Spleen (tissue), 11 donors: ENCODE measurements around the gene BLZF1. TPM values are rescaled to one million over a fixed set of nuclear protein-coding genes. Genes with fewer than 3 reads are reported as not detected.

Source experiments
- DNase-seq: peaks from one replicate; pipeline ENCODE4 v3.0.0-alpha.2; 2020
- H3K27ac ChIP-seq, 8 donors: fragments of 200-600 bp; sonication (generic) in 7 of 8; 1 replicate in 4 of 8; 2 replicates in 4 of 8; pipeline versions ENCODE4 v1.5.0 to v1.8.0; 2016 to 2021; ENCODE audit warnings: inconsistent platforms in 4 of 8, mild to moderate bottlenecking in 4 of 8, moderate library complexity in 1 of 8
- H3K27me3 ChIP-seq, 7 donors: fragments of 200-600 bp; sonication (generic) in 6 of 7; replicated peaks in 1 of 7; 1 replicate in 4 of 7; 2 replicates in 3 of 7; pipeline versions ENCODE4 v1.5.0 to v1.8.0; 2016 to 2021; ENCODE audit warnings: inconsistent platforms in 3 of 7, mild to moderate bottlenecking in 1 of 7
- H3K36me3 ChIP-seq, 6 donors: fragments of 200-600 bp; sonication (generic) in 5 of 6; 1 replicate in 4 of 6; 2 replicates in 2 of 6; pipeline versions ENCODE4 v1.5.0 to v1.8.0; 2016 to 2021; ENCODE audit warnings: inconsistent platforms in 2 of 6
- H3K4me1 ChIP-seq, 6 donors: fragments of 200-600 bp; sonication (generic) in 5 of 6; 1 replicate in 3 of 6; 2 replicates in 3 of 6; pipeline versions ENCODE4 v1.5.0 to v1.8.0; 2016 to 2021; ENCODE audit warnings: inconsistent platforms in 3 of 6
- H3K4me3 ChIP-seq, 8 donors: fragments of 200-600 bp; sonication (generic) in 7 of 8; 1 replicate in 4 of 8; 2 replicates in 4 of 8; pipeline versions ENCODE4 v1.5.0 to v1.8.0; 2016 to 2021; ENCODE audit warnings: inconsistent platforms in 4 of 8, mild to moderate bottlenecking in 4 of 8, moderate library complexity in 2 of 8
- H3K9me3 ChIP-seq, 8 donors: fragments of 200-600 bp; sonication (generic) in 7 of 8; 1 replicate in 4 of 8; 2 replicates in 4 of 8; pipeline versions ENCODE4 v1.5.0 to v1.8.0; 2016 to 2021; ENCODE audit warnings: inconsistent platforms in 4 of 8
- POLR2A ChIP-seq, 3 donors: fragments of 450-650 bp; IDR thresholded peaks; one replicate each; pipeline ENCODE4 v1.5.1; 2017; ENCODE audit warnings: antibody characterized with exemption in 3 of 3, mild to moderate bottlenecking in 1 of 3
- POLR2AphosphoS5 ChIP-seq, 3 donors: sonication (generic); formaldehyde crosslinking; IDR thresholded peaks; one replicate each; pipeline ENCODE4 v1.5.1; 2017; ENCODE audit warnings: antibody characterized with exemption in 3 of 3
- WGBS, 5 donors: extraction: QIAGEN DNeasy Blood & Tissue Kit in 3 of 5; methylation state at CpG; one replicate each; pipeline versions ENCODE4 v1.1.5 to v1.1.7; 2013 to 2018; 5-methylcytosine and 5-hydroxymethylcytosine counted together
- intact Hi-C: fragments of 100-400 bp; cut with DNase I; formaldehyde crosslinking; loops from one replicate; pipeline ENCODE4 v1.15.0; 2023; ENCODE audit warnings: low total_unique reads
- polyA plus RNA-seq, 3 donors: library from polyadenylated mRNA; stranded (reverse); fragments of 200-250 nt; gene quantifications; one replicate each; pipeline ENCODE4 v1.2.1, GENCODE V29; 2013
- total RNA-seq, 7 donors: library from RNA; depleted of rRNA in 3 of 7; stranded (reverse); fragments of >200 nt in 3 of 7; fragmentation: NEBNext Ultra II Directional in 4 of 7; extraction: Animal tissue kit (Norgen Biotek cat#: 25700) in 4 of 7; gene quantifications; one replicate each; pipeline versions ENCODE4 v1.1.0 to v1.2.1, GENCODE V29; 2016 to 2021
- TF ChIP-seq, protein P1 (sequence below), 11 experiments: fragments of 200-600 bp in 7 of 11; fragments of 450-650 bp in 4 of 11; sonication (generic) in 4 of 11; IDR thresholded peaks in 8 of 11; conservative IDR thresholded peaks in 3 of 11; 1 replicate in 7 of 11; 2 replicates in 4 of 11; pipeline versions ENCODE4 v1.4.0 to v1.8.0; 2016 to 2021; ENCODE audit warnings: antibody characterized with exemption in 11 of 11, inconsistent platforms in 4 of 11, mild to moderate bottlenecking in 1 of 11
- donor health status: healthy with polysubstance abuse.
- donor health status: DM: no; HTN: no; CAD: no; lungs with moderate emphysema.
- donor health status: DM: no; HTN: no; CAD: no.
- donor health status: Bipolar disorder and iron deficiency.
- donor health status: healthy.
- donor health status: DM: no; HTN: no; CAD: no.
- donor health status: DM: yes; HTN: yes; CAD: no.

BLZF1 gene
- total and polyA plus RNA-seq, 10 donors = 5.6 to 33.8 (median 21.8) TPM

DNA sequence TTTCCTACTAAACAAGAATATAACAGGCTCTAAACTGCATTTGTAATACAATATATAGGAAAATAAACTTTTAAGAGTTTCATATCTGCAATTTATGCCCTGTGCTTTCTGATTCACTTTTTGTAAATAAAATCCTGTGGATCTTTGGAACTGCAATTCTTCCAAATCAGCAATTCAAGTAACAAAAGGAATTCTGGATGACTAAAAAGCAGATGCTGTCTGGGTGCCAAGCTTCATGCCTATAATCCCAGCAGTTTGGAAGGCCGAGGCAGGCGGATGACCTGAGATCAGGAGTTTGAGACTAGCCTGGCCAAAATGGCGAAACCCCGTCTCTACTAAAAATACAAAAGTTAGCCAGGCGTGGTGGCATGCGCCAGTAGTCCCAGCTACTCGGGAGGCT, 6.7 kb upstream of the BLZF1 start:
- no peak overlapping the region for H3K27ac ChIP-seq
- H3K27me3 ChIP-seq = no peaks in the 10 kb centered on the region
- no peak for DNase-seq
- TF ChIP-seq POLR2A (IDR thresholded peaks at IDR 0.05) = no peak
- no peak for TF ChIP-seq POLR2AphosphoS5 (IDR thresholded peaks at IDR 0.05)
- TF ChIP-seq, protein P1, sequence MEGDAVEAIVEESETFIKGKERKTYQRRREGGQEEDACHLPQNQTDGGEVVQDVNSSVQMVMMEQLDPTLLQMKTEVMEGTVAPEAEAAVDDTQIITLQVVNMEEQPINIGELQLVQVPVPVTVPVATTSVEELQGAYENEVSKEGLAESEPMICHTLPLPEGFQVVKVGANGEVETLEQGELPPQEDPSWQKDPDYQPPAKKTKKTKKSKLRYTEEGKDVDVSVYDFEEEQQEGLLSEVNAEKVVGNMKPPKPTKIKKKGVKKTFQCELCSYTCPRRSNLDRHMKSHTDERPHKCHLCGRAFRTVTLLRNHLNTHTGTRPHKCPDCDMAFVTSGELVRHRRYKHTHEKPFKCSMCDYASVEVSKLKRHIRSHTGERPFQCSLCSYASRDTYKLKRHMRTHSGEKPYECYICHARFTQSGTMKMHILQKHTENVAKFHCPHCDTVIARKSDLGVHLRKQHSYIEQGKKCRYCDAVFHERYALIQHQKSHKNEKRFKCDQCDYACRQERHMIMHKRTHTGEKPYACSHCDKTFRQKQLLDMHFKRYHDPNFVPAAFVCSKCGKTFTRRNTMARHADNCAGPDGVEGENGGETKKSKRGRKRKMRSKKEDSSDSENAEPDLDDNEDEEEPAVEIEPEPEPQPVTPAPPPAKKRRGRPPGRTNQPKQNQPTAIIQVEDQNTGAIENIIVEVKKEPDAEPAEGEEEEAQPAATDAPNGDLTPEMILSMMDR (IDR thresholded peaks at IDR 0.05 in 8 of 11, conservative IDR thresholded peaks at IDR 0.05 in 3 of 11) = no peak
- intact Hi-C loops = loop anchor here (10.0 kb wide), 1 partner anchor 926 kb away; no protein-coding TSS in a partner anchor
- no peak overlapping the region for H3K4me3 ChIP-seq
- H3K4me1 ChIP-seq = peaks cover 0 to 13% (median 0%) of the 10 kb centered on the region in 6 donors
- WGBS, 5 donors = 90 to 97% (median 94%) methylated on average over 7 of the region's 7 CpGs
- no peaks in the 10 kb centered on the region for H3K36me3 ChIP-seq
- H3K9me3 ChIP-seq = peaks cover 0 to 4% (median 0%) of the 10 kb centered on the region in 8 donors

DNA sequence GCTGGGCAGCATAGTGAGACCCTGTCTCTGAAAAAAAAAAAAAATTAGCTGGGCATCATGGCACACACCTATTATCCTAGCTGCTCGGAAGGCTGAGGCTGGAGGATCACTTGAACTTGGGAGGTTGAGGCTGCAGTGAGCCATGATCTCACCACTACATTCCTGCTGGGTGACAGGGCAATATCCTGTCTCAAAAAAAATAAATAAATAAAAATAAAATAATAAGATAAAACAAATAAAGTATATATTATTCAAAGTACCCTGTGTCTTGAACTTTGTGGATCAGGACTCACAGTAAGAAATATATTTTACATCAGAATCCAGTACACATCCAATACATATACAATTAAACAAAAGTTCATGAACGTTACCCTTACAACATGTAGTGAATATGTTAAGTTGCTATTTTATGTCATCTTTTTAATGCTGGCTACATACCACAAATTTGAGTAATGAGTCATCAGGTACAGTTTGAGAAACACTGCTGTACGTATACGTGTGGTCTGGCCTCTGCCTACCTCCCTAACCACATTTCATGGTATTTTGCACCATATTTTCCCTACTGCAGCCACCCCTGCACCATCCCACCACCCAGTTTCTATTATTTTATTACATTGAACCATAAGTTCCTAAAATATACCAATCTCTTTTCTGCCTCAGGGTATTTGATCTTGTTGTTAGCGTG, 4.8 kb upstream of the BLZF1 start:
- DNase-seq = no peak

DNA sequence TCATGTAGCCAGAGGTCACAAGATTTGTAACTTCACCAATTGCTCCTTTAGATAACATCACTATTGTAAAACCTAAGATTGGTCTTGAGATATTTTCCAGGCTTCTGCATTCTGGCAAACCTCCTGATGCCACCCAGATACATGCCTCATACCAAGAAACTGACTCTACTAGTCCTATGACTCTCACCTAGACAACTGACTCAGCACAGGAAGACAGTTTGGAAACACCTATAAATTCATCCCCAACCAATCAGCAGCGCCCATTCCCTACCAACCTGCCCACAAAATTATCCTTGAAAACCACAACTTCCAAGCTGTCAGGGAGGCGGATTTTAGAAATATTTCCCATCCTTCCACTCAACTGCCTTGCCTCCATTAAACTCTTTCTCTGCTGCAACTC, 3.0 kb upstream of the BLZF1 start:
- Histone ChIP-seq H3K4me3 (no peak overlapping the region), H3K36me3 (peaks cover 0 to 5% (median 3%) of the 10 kb centered on the region in 6 donors), H3K4me1 (peaks cover 10 to 42% (median 24%) of the 10 kb centered on the region in 6 donors), H3K9me3 (peaks cover 0 to 4% (median 0%) of the 10 kb centered on the region in 8 donors), H3K27ac (no peak overlapping the region), H3K27me3 (no peaks in the 10 kb centered on the region)
- intact Hi-C loops = loop anchor here (10.0 kb wide), 1 partner anchor 930 kb away; no protein-coding TSS in a partner anchor
- TF ChIP-seq POLR2A (IDR thresholded peaks at IDR 0.05) = no peak
- TF ChIP-seq, protein P1 (IDR thresholded peaks at IDR 0.05 in 8 of 11, conservative IDR thresholded peaks at IDR 0.05 in 3 of 11) = no peak
- TF ChIP-seq POLR2AphosphoS5 (IDR thresholded peaks at IDR 0.05) = no peak
- no peak for DNase-seq
- WGBS, 5 donors = 92 to 96% (median 95%) methylated on average over 2 of the region's 2 CpGs

More for the DNA sequence above, 4.8 kb upstream of the BLZF1 start:
- H3K27ac ChIP-seq = no peak overlapping the region
- H3K36me3 ChIP-seq = no peaks in the 10 kb centered on the region
- 58 to 74% (median 66%) methylated on average over 5 of the region's 5 CpGs for WGBS, 5 donors
- H3K27me3 ChIP-seq = no peaks in the 10 kb centered on the region
- no peak overlapping the region for H3K4me3 ChIP-seq
- H3K4me1 ChIP-seq = peaks cover 0 to 26% (median 8%) of the 10 kb centered on the region in 6 donors
- TF ChIP-seq, protein P1 (IDR thresholded peaks at IDR 0.05 in 8 of 11, conservative IDR thresholded peaks at IDR 0.05 in 3 of 11) = no peak
- TF ChIP-seq POLR2AphosphoS5 (IDR thresholded peaks at IDR 0.05) (no peak), POLR2A (IDR thresholded peaks at IDR 0.05) (no peak)
- intact Hi-C loops = loop anchor here (10.0 kb wide), 1 partner anchor 928 kb away; no protein-coding TSS in a partner anchor
- H3K9me3 ChIP-seq = peaks cover 0 to 4% (median 0%) of the 10 kb centered on the region in 8 donors

DNA sequence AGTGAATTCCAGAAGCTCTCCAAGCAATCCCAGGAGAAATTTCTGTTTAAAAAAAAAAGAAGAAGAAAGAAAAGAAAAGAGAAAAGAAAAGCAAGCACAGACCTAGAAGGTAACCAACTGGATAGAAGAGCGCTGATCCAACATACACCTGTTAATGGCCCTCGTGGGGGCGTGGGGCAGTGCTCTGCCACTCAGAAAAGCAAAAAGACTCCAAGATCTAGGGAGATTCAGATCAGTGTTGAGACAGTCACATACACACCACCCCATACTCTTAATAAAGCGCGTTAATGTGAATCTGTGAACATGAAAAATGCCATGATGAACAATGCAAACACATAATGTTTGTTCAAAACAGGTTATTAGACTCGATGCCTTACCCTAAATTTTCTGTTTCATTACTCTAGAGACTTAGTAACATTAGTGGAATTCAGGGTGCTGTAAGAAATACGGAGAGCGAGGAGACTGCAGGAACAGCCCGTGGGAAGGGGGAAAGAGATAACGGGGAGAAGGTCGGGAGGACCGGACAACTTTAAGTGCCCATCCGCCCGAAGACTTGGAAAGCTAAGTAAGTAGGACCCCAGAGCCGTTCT, 804 bp upstream of the BLZF1 start:
- TF ChIP-seq, protein P1 (IDR thresholded peaks at IDR 0.05 in 8 of 11, conservative IDR thresholded peaks at IDR 0.05 in 3 of 11) = no peak
- TF ChIP-seq POLR2AphosphoS5 (IDR thresholded peaks at IDR 0.05) (no peak), POLR2A (IDR thresholded peaks at IDR 0.05) (no peak)
- peak overlapping the region; percentile 17 to 92 (median 84) for H3K27ac ChIP-seq
- DNase-seq = no peak
- intact Hi-C loops = loop anchor here (10.0 kb wide), 1 partner anchor 932 kb away; no protein-coding TSS in a partner anchor
- peaks cover 0 to 4% (median 0%) of the 10 kb centered on the region in 8 donors for H3K9me3 ChIP-seq
- H3K27me3 ChIP-seq = no peaks in the 10 kb centered on the region
- H3K4me3 ChIP-seq = peak overlapping the region; percentile 50 to 90 (median 76)
- peaks cover 0 to 26% (median 13%) of the 10 kb centered on the region in 6 donors for H3K36me3 ChIP-seq
- 9 to 14% (median 13%) methylated on average over 15 of the region's 15 CpGs for WGBS, 5 donors
- peaks cover 12 to 65% (median 38%) of the 10 kb centered on the region in 6 donors for H3K4me1 ChIP-seq
